ENCODE data around the gene ALDH18A1. TPM values are rescaled to one million over a fixed set of nuclear protein-coding genes. Genes with fewer than 3 reads are reported as not detected.

Gene ALDH18A1
- total RNA-seq, 4 donors from 2014 or later, result 4.7 to 112 (median 21.7) TPM

DNA sequence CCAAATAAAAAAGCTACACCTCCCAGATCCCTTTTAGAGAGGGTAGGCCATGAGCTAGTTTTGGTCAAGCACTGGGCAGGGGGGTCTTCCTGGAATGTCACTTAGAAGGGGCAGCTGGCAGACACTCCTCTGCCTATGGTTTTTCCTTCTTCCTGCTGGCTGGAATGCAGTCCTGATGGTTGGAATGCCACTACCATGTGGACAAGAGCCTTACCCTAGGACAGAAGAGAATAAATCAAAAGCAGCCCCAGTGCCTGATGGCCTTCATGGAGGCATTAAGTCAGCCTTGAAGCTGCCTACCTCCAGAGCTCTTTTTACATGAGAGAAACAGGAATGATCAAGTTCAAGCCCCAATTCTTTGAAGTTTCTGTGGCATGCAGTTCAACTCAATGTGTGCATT is 51.9 kb downstream of the ALDH18A1 start:
- no peak for DNase-seq
- Histone ChIP-seq H3K36me3 (no peaks in the 10 kb centered on the region), H3K4me3 (no peak overlapping the region), H3K27ac (peak overlapping the region; percentile 79 to 93), H3K9me3 (no peaks in the 10 kb centered on the region), H3K27me3 (no peaks in the 10 kb centered on the region), H3K4me1 (peaks cover 0 to 4% of the 10 kb centered on the region in 2 donors)
- intact Hi-C loops (cut with DNase I; ENCODE audit: low total_unique reads), result loop anchor here (5.0 kb wide), 2 partner anchors 172 to 232 kb away; no protein-coding TSS in a partner anchor
- TF ChIP-seq POLR2A (IDR thresholded peaks at IDR 0.05), result no peak
- TF ChIP-seq, protein P1, sequence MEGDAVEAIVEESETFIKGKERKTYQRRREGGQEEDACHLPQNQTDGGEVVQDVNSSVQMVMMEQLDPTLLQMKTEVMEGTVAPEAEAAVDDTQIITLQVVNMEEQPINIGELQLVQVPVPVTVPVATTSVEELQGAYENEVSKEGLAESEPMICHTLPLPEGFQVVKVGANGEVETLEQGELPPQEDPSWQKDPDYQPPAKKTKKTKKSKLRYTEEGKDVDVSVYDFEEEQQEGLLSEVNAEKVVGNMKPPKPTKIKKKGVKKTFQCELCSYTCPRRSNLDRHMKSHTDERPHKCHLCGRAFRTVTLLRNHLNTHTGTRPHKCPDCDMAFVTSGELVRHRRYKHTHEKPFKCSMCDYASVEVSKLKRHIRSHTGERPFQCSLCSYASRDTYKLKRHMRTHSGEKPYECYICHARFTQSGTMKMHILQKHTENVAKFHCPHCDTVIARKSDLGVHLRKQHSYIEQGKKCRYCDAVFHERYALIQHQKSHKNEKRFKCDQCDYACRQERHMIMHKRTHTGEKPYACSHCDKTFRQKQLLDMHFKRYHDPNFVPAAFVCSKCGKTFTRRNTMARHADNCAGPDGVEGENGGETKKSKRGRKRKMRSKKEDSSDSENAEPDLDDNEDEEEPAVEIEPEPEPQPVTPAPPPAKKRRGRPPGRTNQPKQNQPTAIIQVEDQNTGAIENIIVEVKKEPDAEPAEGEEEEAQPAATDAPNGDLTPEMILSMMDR (IDR thresholded peaks at IDR 0.05), result no peak

DNA sequence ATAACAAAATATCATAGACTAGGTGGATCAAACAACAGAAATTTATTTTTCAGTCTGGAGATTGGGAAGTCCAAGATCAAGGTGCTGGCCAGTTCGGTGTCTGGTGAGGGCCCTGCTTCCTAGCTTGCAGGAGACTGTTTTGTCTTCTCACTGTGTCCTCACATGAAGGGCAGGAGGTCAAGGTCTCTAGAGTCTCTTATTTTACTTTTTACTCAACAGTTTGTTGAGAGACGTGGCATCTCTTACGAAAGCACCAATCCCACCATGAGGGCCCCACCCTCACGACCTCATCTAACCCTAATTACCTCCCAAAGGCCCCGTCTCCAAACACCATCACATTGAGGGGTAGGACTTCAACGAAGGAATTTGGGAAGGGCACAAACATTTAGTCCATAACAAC is 54.1 kb downstream of the ALDH18A1 start:
- Histone ChIP-seq H3K9me3 (no peaks in the 10 kb centered on the region), H3K4me1 (peaks cover 0 to 4% of the 10 kb centered on the region in 2 donors), H3K4me3 (no peak overlapping the region), H3K27ac (peak overlapping the region in 1 of 2 donors; percentile 36), H3K27me3 (no peaks in the 10 kb centered on the region), H3K36me3 (no peaks in the 10 kb centered on the region)
- TF ChIP-seq, protein P1 (IDR thresholded peaks at IDR 0.05), result no peak
- no peak for TF ChIP-seq POLR2A (IDR thresholded peaks at IDR 0.05)
- DNase-seq, result no peak
- intact Hi-C loops (cut with DNase I; ENCODE audit: low total_unique reads), result loop anchor here (5.0 kb wide), 2 partner anchors 170 to 230 kb away; no protein-coding TSS in a partner anchor

DNA sequence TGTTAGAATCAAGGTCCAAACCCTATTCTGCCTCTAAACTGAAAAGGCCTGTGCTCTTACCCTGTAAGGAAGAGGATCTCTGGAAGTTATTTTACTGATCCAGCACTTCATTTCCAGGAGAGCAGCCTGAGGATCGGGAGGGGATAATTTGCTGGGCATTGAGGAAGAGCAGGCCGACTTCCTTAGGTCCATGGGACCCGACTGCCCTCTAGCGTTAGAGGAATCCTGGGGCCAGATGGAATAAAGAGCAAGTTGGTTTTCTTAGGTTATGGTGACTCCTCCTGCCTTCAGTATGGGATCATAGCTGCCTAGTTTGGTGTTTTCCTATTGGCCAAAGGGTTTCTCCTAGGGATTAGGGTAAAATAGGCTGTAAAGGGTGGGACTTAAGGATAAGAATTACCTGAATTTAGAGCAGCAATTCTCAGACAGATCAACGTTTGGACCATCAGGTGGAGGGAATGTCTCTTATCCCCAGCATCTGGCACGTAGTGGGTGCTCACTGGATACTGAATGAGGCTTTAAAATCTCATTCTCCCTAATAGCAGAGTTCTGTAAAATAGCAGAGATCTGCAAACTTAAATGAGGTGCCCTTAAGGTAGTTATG is 55.3 kb downstream of the ALDH18A1 start:
- peak; percentile 84 to 91 for DNase-seq
- H3K27me3 ChIP-seq, result no peaks in the 10 kb centered on the region
- intact Hi-C loops (cut with DNase I; ENCODE audit: low total_unique reads), result loop anchor here (5.0 kb wide), 2 partner anchors 169 to 229 kb away; no protein-coding TSS in a partner anchor
- H3K4me3 ChIP-seq, result no peak overlapping the region
- peaks cover 0 to 3% of the 10 kb centered on the region in 2 donors for H3K9me3 ChIP-seq
- peaks cover 0 to 4% of the 10 kb centered on the region in 2 donors for H3K4me1 ChIP-seq
- no peaks in the 10 kb centered on the region for H3K36me3 ChIP-seq
- H3K27ac ChIP-seq, result peak overlapping the region in 1 of 2 donors; percentile 63
- TF ChIP-seq POLR2A (IDR thresholded peaks at IDR 0.05), result no peak
- TF ChIP-seq, protein P1 (IDR thresholded peaks at IDR 0.05), result peak; percentile 95 to 97 (median 96)

DNA sequence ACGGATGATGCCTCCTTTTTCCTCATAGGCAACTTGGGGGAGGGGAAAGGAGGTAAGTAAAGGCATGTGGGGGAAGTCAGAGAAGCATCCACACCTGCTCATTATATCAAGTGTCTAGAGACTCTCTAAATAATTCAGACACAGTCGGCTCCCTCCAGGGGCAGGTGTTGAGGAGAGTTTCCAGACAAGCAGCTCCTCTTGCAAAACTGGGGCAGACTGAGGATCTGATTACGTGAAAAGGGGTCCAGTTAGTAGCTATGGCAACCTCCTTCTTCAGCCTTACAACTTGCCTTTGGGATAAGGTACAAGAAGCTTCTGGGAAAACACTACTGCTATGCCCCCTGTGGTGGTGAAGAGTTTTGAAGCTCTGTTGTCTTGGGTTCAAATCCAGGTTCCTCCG is 56.4 kb downstream of the ALDH18A1 start:
- Histone ChIP-seq H3K4me1 (no peaks in the 10 kb centered on the region), H3K9me3 (peaks cover 0 to 3% of the 10 kb centered on the region in 2 donors), H3K27ac (no peak overlapping the region), H3K36me3 (no peaks in the 10 kb centered on the region), H3K4me3 (no peak overlapping the region), H3K27me3 (no peaks in the 10 kb centered on the region)
- intact Hi-C loops (cut with DNase I; ENCODE audit: low total_unique reads), result loop anchor here (5.0 kb wide), 2 partner anchors 168 to 228 kb away; no protein-coding TSS in a partner anchor
- no peak for DNase-seq
- TF ChIP-seq, protein P1 (IDR thresholded peaks at IDR 0.05), result no peak
- no peak for TF ChIP-seq POLR2A (IDR thresholded peaks at IDR 0.05)

DNA sequence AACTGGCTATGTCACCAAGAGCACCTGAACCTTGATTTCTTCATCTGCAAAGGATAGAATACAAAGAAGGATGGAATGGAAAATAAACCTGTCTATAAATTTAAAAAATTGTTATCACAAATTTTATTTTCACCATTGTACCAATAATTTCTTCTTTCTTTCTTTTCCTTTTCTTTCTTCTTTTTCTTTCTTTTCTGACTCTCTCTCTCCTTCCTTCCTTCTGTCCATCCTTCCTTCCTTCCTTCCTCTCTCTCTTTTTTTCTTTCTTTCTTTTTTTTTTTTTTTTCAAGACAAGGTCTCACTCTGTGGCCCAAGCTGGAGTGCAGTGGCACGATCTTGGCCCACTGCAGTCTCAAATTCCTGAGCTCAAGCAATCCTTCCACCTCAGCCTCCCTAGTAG is 58.7 kb downstream of the ALDH18A1 start:
- Histone ChIP-seq H3K27ac (no peak overlapping the region), H3K36me3 (no peaks in the 10 kb centered on the region), H3K27me3 (no peaks in the 10 kb centered on the region), H3K4me1 (no peaks in the 10 kb centered on the region), H3K4me3 (no peak overlapping the region), H3K9me3 (peaks cover 0 to 3% of the 10 kb centered on the region in 2 donors)
- DNase-seq, result no peak
- intact Hi-C loops (cut with DNase I; ENCODE audit: low total_unique reads), result no loop called here
- TF ChIP-seq, protein P1 (IDR thresholded peaks at IDR 0.05), result no peak
- TF ChIP-seq POLR2A (IDR thresholded peaks at IDR 0.05), result no peak
